ENCODE measurements around the gene SLC26A1. TPM values are rescaled to one million over a fixed set of nuclear protein-coding genes. Genes with fewer than 3 reads are reported as not detected.

SLC26A1 gene
- total RNA-seq, 1 experiment from 2014 or later = 1.3 TPM

DNA sequence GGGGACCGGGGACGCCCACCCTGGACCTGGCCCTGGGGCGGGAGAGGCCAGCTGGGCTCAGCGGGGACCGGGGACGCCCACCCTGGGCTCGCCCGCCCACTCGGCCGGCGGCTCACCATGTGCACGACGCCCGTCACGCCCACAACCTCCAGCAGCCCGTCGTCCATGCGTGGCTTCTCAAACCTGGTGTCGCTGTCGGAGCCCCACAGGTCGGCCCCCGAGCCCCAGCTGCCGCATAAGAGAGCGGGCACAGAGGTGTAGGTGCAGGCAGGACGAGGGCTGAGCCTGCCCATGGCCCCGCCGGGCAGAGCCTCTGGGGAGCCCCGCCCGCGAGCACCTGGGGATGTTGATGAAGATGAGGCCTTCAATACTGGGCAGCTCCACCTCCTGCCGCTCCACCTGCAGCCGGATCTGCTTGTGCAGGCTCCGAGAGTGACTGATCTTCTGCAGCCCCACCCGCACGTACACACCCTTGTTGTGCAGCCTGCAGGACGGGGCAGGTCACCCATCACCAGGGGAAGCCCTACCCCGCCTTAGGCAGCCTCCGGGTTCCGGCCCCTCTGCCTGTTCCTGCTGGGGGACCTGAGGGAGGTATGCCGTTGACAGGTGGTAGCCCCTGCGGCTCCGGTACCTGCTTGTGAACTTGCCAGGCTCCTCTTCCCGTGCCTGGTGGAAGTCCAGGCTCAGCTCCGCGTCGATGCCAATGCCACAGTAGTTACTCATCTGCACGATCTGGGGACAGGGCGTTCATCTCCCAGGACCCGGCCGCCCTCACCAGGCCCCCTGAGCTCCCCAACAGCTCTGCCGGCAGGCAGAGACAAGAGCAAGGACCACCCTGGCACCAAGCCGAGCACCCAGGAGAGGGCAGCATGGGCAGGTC lies 31.6 kb downstream of the SLC26A1 start:
- Histone ChIP-seq H3K9me3 (ENCODE audit: insufficient read depth, low read depth) (no peaks in the 10 kb centered on the region), H3K79me2 (ENCODE audit: low read depth) (no peaks in the 10 kb centered on the region), H3K27ac (no peak overlapping the region), H3K36me3 (ENCODE audit: low read depth) (no peaks in the 10 kb centered on the region), H4K20me1 (ENCODE audit: insufficient read depth) (no peaks in the 10 kb centered on the region), H3F3A (ENCODE audit: insufficient read depth, low read depth) (no peaks in the 10 kb centered on the region), H3K4me3 (no peak overlapping the region), H3K4me1 (replicated peaks; ENCODE audit: insufficient read depth) (no peaks in the 10 kb centered on the region), H3K4me2 (no peak overlapping the region), H3K9me2 (ENCODE audit: insufficient read depth) (no peaks in the 10 kb centered on the region), H2AFZ (no peak overlapping the region), H3K27me3 (ENCODE audit: insufficient read depth, low read depth) (no peaks in the 10 kb centered on the region)
- no peak for DNase-seq
- no peak for TF ChIP-seq EZH2 (IDR thresholded peaks at IDR 0.05; ENCODE audit: low read depth)
- TF ChIP-seq, protein P1, sequence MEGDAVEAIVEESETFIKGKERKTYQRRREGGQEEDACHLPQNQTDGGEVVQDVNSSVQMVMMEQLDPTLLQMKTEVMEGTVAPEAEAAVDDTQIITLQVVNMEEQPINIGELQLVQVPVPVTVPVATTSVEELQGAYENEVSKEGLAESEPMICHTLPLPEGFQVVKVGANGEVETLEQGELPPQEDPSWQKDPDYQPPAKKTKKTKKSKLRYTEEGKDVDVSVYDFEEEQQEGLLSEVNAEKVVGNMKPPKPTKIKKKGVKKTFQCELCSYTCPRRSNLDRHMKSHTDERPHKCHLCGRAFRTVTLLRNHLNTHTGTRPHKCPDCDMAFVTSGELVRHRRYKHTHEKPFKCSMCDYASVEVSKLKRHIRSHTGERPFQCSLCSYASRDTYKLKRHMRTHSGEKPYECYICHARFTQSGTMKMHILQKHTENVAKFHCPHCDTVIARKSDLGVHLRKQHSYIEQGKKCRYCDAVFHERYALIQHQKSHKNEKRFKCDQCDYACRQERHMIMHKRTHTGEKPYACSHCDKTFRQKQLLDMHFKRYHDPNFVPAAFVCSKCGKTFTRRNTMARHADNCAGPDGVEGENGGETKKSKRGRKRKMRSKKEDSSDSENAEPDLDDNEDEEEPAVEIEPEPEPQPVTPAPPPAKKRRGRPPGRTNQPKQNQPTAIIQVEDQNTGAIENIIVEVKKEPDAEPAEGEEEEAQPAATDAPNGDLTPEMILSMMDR (conservative IDR thresholded peaks at IDR 0.05) = no peak
- intact Hi-C loops (cut with micrococcal nuclease; ENCODE audit: unreplicated experiment) = no loop called here
- ChIA-PET POLR2A (ENCODE audit: unreplicated experiment) (no interaction called here), CTCF (no interaction called here)
- no TSS peak for BruUV-seq (replicated peaks)

DNA sequence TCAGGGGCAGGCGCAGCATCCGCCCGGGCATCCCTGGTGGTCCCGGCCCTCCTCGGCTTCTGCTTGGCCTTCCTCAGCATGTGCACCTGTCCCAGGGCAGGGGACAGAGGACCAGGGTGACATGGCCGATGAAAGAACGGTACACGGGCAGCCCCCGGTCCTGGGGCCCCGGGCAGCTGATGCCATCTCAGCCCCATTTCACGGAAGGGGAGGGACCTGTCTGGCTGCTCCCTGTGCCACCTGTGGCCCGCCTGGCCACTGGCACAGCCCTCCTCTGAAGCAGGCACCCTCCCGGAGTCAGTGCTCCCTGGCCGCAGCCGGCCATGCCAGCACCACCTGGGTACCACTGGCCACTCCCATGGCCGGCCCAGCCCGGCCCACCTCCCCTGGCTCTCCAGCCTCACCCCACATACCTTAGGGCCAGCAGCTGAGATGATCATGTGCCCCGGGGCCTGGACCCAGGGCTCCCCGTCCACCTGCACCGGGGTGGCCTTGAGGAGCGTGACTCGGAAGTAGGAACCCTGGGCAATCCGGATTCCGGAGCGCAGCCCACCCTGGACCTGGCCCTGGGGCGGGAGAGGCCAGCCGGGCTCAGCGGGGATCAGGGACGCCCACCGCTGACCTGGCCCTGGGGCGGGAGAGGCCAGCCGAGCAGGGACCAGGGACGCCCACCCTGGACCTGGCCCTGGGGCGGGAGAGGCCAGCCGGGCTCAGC lies 32.4 kb downstream of the SLC26A1 start:
- Histone ChIP-seq H3K36me3 (ENCODE audit: low read depth) (no peaks in the 10 kb centered on the region), H3F3A (ENCODE audit: insufficient read depth, low read depth) (no peaks in the 10 kb centered on the region), H4K20me1 (ENCODE audit: insufficient read depth) (no peaks in the 10 kb centered on the region), H2AFZ (no peak overlapping the region), H3K27me3 (ENCODE audit: insufficient read depth, low read depth) (no peaks in the 10 kb centered on the region), H3K4me1 (replicated peaks; ENCODE audit: insufficient read depth) (no peaks in the 10 kb centered on the region), H3K9me2 (ENCODE audit: insufficient read depth) (no peaks in the 10 kb centered on the region), H3K79me2 (ENCODE audit: low read depth) (no peaks in the 10 kb centered on the region), H3K27ac (no peak overlapping the region), H3K4me2 (no peak overlapping the region), H3K9me3 (ENCODE audit: insufficient read depth, low read depth) (no peaks in the 10 kb centered on the region), H3K4me3 (no peak overlapping the region)
- DNase-seq = no peak
- ChIA-PET CTCF (no interaction called here), POLR2A (ENCODE audit: unreplicated experiment) (no interaction called here)
- intact Hi-C loops (cut with micrococcal nuclease; ENCODE audit: unreplicated experiment) = no loop called here
- TF ChIP-seq EZH2 (IDR thresholded peaks at IDR 0.05; ENCODE audit: low read depth) = no peak
- TF ChIP-seq, protein P1 (conservative IDR thresholded peaks at IDR 0.05) = no peak
- BruUV-seq (replicated peaks) = no TSS peak

DNA sequence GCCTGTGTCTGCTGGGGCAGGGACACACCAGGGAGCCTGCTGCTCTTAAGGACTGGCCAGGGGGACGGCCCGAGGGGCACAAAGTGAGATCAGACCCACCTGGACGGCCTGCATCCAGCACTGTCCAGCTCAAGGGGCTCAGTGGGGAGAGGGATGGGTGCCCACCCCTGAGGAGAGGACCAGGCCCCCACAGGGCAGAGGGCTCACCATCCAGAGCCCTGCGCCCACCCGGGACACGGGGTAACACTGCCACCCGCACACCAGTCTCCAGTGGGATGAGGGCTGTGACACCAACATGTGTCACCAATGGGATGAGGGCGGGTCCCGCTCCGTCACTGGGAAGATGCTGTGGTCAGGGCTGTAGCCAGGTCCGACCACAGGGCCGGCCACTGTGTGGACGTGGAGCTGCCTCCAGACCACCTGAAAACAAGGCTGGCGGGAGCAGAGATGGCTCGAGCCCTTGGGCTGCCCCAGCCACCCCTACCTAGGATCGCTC lies 33.0 kb downstream of the SLC26A1 start:
- H3K36me3 ChIP-seq (ENCODE audit: low read depth) = no peaks in the 10 kb centered on the region
- no peak for DNase-seq
- H3K9me2 ChIP-seq (ENCODE audit: insufficient read depth) = no peaks in the 10 kb centered on the region
- H3K4me3 ChIP-seq = no peak overlapping the region
- POLR2A ChIA-PET (ENCODE audit: unreplicated experiment) = no interaction called here
- no peak overlapping the region for H2AFZ ChIP-seq
- H3K79me2 ChIP-seq (ENCODE audit: low read depth) = no peaks in the 10 kb centered on the region
- intact Hi-C loops (cut with micrococcal nuclease; ENCODE audit: unreplicated experiment) = no loop called here
- no peak overlapping the region for H3K4me2 ChIP-seq
- H4K20me1 ChIP-seq (ENCODE audit: insufficient read depth) = no peaks in the 10 kb centered on the region
- CTCF ChIA-PET = no interaction called here
- no peak for TF ChIP-seq EZH2 (IDR thresholded peaks at IDR 0.05; ENCODE audit: low read depth)
- TF ChIP-seq, protein P1 (conservative IDR thresholded peaks at IDR 0.05) = no peak
- BruUV-seq (replicated peaks) = no TSS peak
- H3K27me3 ChIP-seq (ENCODE audit: insufficient read depth, low read depth) = no peaks in the 10 kb centered on the region
- no peak overlapping the region for H3K27ac ChIP-seq
- H3K9me3 ChIP-seq (ENCODE audit: insufficient read depth, low read depth) = no peaks in the 10 kb centered on the region
- H3K4me1 ChIP-seq (replicated peaks; ENCODE audit: insufficient read depth) = no peaks in the 10 kb centered on the region
- no peaks in the 10 kb centered on the region for H3F3A ChIP-seq (ENCODE audit: insufficient read depth, low read depth)
